ENCODE measurements around the gene SEC22C. TPM values are rescaled to one million over a fixed set of nuclear protein-coding genes. Genes with fewer than 3 reads are reported as not detected.

The SEC22C gene
- total and polyA plus RNA-seq, 2 of the 4 experiments (the other 2 are of a cell fraction) = 24.0 to 43.9 TPM

DNA sequence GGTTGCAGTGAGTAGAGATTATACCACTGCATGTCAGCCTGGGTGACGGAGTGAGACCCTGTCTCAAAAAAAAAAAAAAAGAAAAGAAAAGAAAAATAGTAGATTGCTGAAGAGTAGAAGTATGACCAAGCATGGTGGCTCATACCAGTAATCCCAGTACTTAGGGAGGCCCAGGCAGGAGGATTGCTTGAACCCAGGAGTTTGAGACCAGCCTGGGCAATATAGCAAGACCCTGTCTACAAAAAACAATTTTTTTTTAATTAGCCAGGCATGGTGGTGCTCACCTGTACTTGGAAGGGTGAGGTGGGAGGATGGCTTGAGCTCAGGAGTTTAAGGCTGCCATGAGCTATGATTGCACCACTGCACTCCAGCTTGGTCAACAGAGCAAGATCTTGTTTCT, 21.2 kb upstream of the SEC22C start:
- Histone ChIP-seq H4K8ac (ENCODE audit: low read depth in 2 of 2, low read length in 2 of 2) (no peak overlapping the region), H3K4me2 (ENCODE audit: low read depth, low read length) (no peak overlapping the region), H3K79me1 (ENCODE audit: low read depth in 1 of 2, low read length in 2 of 2) (peaks cover 5 to 41% of the 10 kb centered on the region in 2 experiments; a peak in 3 of 4 replicates), H4K91ac (ENCODE audit: insufficient read depth, low read depth, low read length) (no peak overlapping the region), H3K27ac (ENCODE audit: insufficient read depth, low read length) (no peak overlapping the region), H3K4me1 (ENCODE audit: control insufficient read depth, insufficient read depth, low read length) (0 out of 2 replicates have a peak, but pooled peaks cover 3% of the 10 kb centered on the region), H3K14ac (replicated peaks; ENCODE audit: low read depth, low read length) (no peak overlapping the region), H2BK5ac (ENCODE audit: low read depth, low read length, poor library complexity, severe bottlenecking) (no peak overlapping the region), H3K9me3 (ENCODE audit: control insufficient read depth, insufficient read depth, low read length) (no peaks in the 10 kb centered on the region), H2AFZ (replicated peaks; ENCODE audit: low read length, poor library complexity) (no peak overlapping the region), H3K18ac (ENCODE audit: low read depth, low read length) (no peak overlapping the region), H2AK9ac (replicated peaks; ENCODE audit: low read depth, low read length, poor library complexity) (no peak overlapping the region), H3K27me3 (ENCODE audit: control insufficient read depth, insufficient read depth, low read length) (no peaks in the 10 kb centered on the region), H3K4ac (ENCODE audit: low read depth, low read length) (no peak overlapping the region), H3K23ac (ENCODE audit: low read depth, low read length) (0 out of 2 replicates have a peak overlapping the region, but pooled peaks have one; percentile 48), H2BK15ac (ENCODE audit: low read depth, low read length) (no peak overlapping the region), H3K56ac (ENCODE audit: extremely low read depth, insufficient read depth, low read length) (no peak overlapping the region), H3K9me1 (ENCODE audit: insufficient read depth, low read length) (peaks cover 11% of the 10 kb centered on the region), H2BK120ac (ENCODE audit: low read depth, low read length) (no peak overlapping the region), H2AK5ac (ENCODE audit: low read depth, low read length) (no peak overlapping the region), H3K9ac (ENCODE audit: low read depth, low read length) (no peak overlapping the region), H4K20me1 (ENCODE audit: insufficient read depth, low read length) (peaks cover 54% of the 10 kb centered on the region), H4K5ac (ENCODE audit: low read depth, low read length) (no peak overlapping the region), H3K4me3 (ENCODE audit: insufficient read depth, low read depth, low read length) (no peak overlapping the region), H3K36me3 (ENCODE audit: control insufficient read depth, insufficient read depth, low read length) (peaks cover 6% of the 10 kb centered on the region), H2BK20ac (ENCODE audit: low read depth, low read length) (no peak overlapping the region)
- WGBS, 2 experiments (ENCODE audit: extremely low coverage in 2 of 2, insufficient read length in 1 of 2) = no CpG with 5 or more reads among the region's 1 CpG
- no TSS peak for BruUV-seq (replicated peaks)
- no peak for TF ChIP-seq NFE2L2 (IDR thresholded peaks at IDR 0.05; ENCODE audit: low read depth, low read length)
- dilution Hi-C loops (cut with HindIII; ENCODE audit: low sequenced_read_pairs, unreplicated experiment) = no loop called here
- in situ Hi-C loops (cut with MboI; ENCODE audit: low sequenced_read_pairs) = no loop called here
- intact Hi-C loops (cut with micrococcal nuclease) = loop anchor here (5.0 kb wide), 2 partner anchors 34 to 49 kb away; partner anchors contain the start of gene ZBTB47
- CTCF ChIA-PET = interaction anchor here (0.6 to 0.7 kb wide), 3 partner anchors 11 to 237 kb away, joined by 3 to 4 read pairs (median 4); no protein-coding TSS in a partner anchor
- POLR2A ChIA-PET (ENCODE audit: unreplicated experiment) = no interaction called here
- DNase-seq (no peak), ATAC-seq (ENCODE audit: low read depth) (no peak)

Measured in IMR-90 (cell line).